Measurements from ENCODE around the gene LCTL. TPM values are rescaled to one million over a fixed set of nuclear protein-coding genes. Genes with fewer than 3 reads are reported as not detected.
"Not testable (repeated sequence)": the region's sequence is repeated elsewhere in the genome, so short reads cannot be mapped to it uniquely, and the experiment has no call there.

Gene LCTL
- total RNA-seq, 2 donors from 2014 or later = not detected

GRCh38 chr15:66590435-66590834, 24.6 kb upstream of the LCTL start:
- ATAC-seq (ENCODE audit: insufficient number of reproducible peaks, low FRiP score, low read depth) (no peak), DNase-seq (ENCODE audit: low spot score) (no peak)
- H3K27me3 ChIP-seq (replicated peaks; ENCODE audit: insufficient read depth) = no peaks in the 10 kb centered on the region
- no peaks in the 10 kb centered on the region for H3K9me3 ChIP-seq
- no peaks in the 10 kb centered on the region for H3K36me3 ChIP-seq
- no peak for TF ChIP-seq CTCF (IDR thresholded peaks at IDR 0.05)
- no peaks in the 10 kb centered on the region for H3K4me1 ChIP-seq (ENCODE audit: control insufficient read depth in 1 of 2, low read depth in 2 of 2)
- no peak overlapping the region for H3K27ac ChIP-seq
- H3K4me3 ChIP-seq = no peak overlapping the region

- H3K4me1 ChIP-seq (ENCODE audit: control insufficient read depth in 1 of 2, low read depth in 2 of 2); ATAC-seq (ENCODE audit: insufficient number of reproducible peaks, low FRiP score, low read depth); H3K4me3 ChIP-seq; H3K9me3 ChIP-seq; DNase-seq (ENCODE audit: low spot score); H3K36me3 ChIP-seq; H3K27me3 ChIP-seq (replicated peaks; ENCODE audit: insufficient read depth); H3K27ac ChIP-seq: not testable (repeated sequence)
Observed at GRCh38 chr15:66589429-66589828, 23.6 kb upstream of the LCTL start.

GRCh38 chr15:66588971-66589370, 23.2 kb upstream of the LCTL start:
- Histone ChIP-seq H3K27ac (no peak overlapping the region), H3K9me3 (no peaks in the 10 kb centered on the region), H3K4me1 (ENCODE audit: control insufficient read depth in 1 of 2, low read depth in 2 of 2) (no peaks in the 10 kb centered on the region), H3K27me3 (replicated peaks; ENCODE audit: insufficient read depth) (no peaks in the 10 kb centered on the region), H3K4me3 (no peak overlapping the region), H3K36me3 (no peaks in the 10 kb centered on the region)
- no peak for DNase-seq (ENCODE audit: low spot score)
- no peak for TF ChIP-seq CTCF (IDR thresholded peaks at IDR 0.05)
- ATAC-seq (ENCODE audit: insufficient number of reproducible peaks, low FRiP score, low read depth) = no peak

DNA sequence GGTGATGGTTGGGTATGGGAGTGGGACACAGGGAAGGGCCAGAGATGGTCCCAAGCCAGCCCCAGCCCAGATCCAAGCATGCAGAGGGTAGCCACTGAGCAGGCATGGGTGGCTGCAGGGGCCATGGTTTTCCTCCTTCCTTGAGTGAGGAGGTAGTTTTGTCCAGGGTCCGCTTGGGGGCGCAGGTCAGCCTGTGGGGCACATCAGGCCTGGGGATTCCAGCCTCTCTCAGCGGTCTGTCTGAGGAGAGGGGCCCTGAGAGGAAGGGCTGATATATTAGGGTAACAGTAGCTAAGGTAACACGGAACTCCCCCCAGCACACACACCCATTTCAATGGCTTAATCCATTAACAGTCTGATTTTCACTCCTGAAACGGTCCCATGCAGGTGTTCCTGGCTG, 22.7 kb upstream of the LCTL start:
- Histone ChIP-seq H3K27me3 (replicated peaks; ENCODE audit: insufficient read depth) (no peaks in the 10 kb centered on the region), H3K36me3 (no peaks in the 10 kb centered on the region), H3K4me3 (no peak overlapping the region), H3K9me3 (no peaks in the 10 kb centered on the region), H3K4me1 (ENCODE audit: control insufficient read depth in 1 of 2, low read depth in 2 of 2) (no peaks in the 10 kb centered on the region), H3K27ac (no peak overlapping the region)
- no peak for TF ChIP-seq CTCF (IDR thresholded peaks at IDR 0.05)
- ATAC-seq (ENCODE audit: insufficient number of reproducible peaks, low FRiP score, low read depth) (no peak), DNase-seq (ENCODE audit: low spot score) (no peak)

- no peak for ATAC-seq (ENCODE audit: insufficient number of reproducible peaks, low FRiP score, low read depth)
- no peaks in the 10 kb centered on the region for H3K27me3 ChIP-seq (replicated peaks; ENCODE audit: insufficient read depth)
Observed at GRCh38 chr15:66587749-66588148, 22.0 kb upstream of the LCTL start.

More at GRCh38 chr15:66587749-66588148, 22.0 kb upstream of the LCTL start:
- Histone ChIP-seq H3K27ac (no peak overlapping the region), H3K36me3 (no peaks in the 10 kb centered on the region), H3K4me3 (no peak overlapping the region), H3K9me3 (no peaks in the 10 kb centered on the region), H3K4me1 (ENCODE audit: control insufficient read depth in 1 of 2, low read depth in 2 of 2) (no peaks in the 10 kb centered on the region)
- no peak for DNase-seq (ENCODE audit: low spot score)
- no peak for TF ChIP-seq CTCF (IDR thresholded peaks at IDR 0.05)
